ENCODE measurements around the gene NCDN.

DNA sequence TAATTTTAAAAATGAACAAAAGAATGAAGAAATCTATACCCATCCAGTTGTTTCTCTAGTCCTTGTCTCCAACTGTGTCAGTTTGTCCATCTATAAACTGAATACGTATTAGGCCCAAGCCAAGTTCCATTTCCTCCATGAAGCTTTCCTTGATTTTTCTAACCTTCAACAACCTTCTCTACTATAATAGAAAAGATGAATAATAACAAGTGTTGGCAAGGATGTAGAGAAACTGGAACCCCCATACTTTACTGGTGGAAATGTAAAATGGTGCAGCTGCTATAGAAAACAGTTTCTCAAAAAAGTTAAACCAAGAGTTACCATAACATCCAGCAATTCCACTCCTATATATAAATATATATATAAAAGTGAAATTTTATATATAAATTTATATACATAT, 11.0 kb upstream of the NCDN start:
- TF ChIP-seq POLR2A (IDR thresholded peaks at IDR 0.05; ENCODE audit: low read length) (no peak), GATA1 (IDR thresholded peaks at IDR 0.05; ENCODE audit: low read depth, low read length) (no peak)

Measured in erythroblast (primary cell).